Bronchial epithelial cell (primary cell): ENCODE measurements around the gene FBXL17. TPM values are rescaled to one million over a fixed set of nuclear protein-coding genes. Genes with fewer than 3 reads are reported as not detected.

ENCODE experiments used
- DNase-seq: peaks from one replicate; pipeline ENCODE4 v3.0.0-alpha.2; 2010; ENCODE audit warnings: low read depth
- FAIRE-seq: peaks from 2 replicates; lab custom pipeline; 2011; peaks lifted over from hg19 to GRCh38; lab: Jason Lieb, UNC
- H3K27me3 ChIP-seq: 2 replicates; pipeline ENCODE4 v1.5.1; 2011; ENCODE audit warnings: low read length; ENCODE audit not compliant: control insufficient read depth, insufficient read depth
- H3K36me3 ChIP-seq: 2 replicates; pipeline ENCODE4 v1.5.1; 2011; ENCODE audit warnings: low read length; ENCODE audit not compliant: control insufficient read depth, insufficient read depth
- H3K4me3 ChIP-seq: 2 replicates; pipeline ENCODE4 v1.5.1; 2011; ENCODE audit warnings: mild to moderate bottlenecking, low read depth, low read length, control low read depth
- CTCF ChIP-seq: IDR thresholded peaks from 2 replicates; pipeline ENCODE4 v1.5.1; 2011; ENCODE audit warnings: mild to moderate bottlenecking, moderate library complexity, low read length, control low read depth, inconsistent platforms; ENCODE audit not compliant: insufficient read depth, severe bottlenecking
- total RNA-seq: library from RNA; depleted of rRNA; stranded (reverse); fragments of >200 nt; gene quantifications from 2 replicates; pipeline ENCODE4 v1.2.1, GENCODE V29; 2014

Gene FBXL17
- total RNA-seq, 1 donor from 2014 or later: 6.6 TPM

- H3K4me3 ChIP-seq: no peak overlapping the region
- no peak for TF ChIP-seq CTCF
- DNase-seq (no peak), FAIRE-seq (no peak)
- H3K36me3 ChIP-seq: no peaks in the 10 kb centered on the region
- no peaks in the 10 kb centered on the region for H3K27me3 ChIP-seq
These were observed 298.7 kb downstream of the FBXL17 start for GRCh38 chr5:108083232-108083631.

- H3K27me3 ChIP-seq: no peaks in the 10 kb centered on the region
- FAIRE-seq: no peak
- TF ChIP-seq CTCF: no peak
- no peak overlapping the region for H3K4me3 ChIP-seq
- H3K36me3 ChIP-seq: no peaks in the 10 kb centered on the region
- DNase-seq: no peak
These were observed 300.2 kb downstream of the FBXL17 start for GRCh38 chr5:108081707-108082106.

GRCh38 chr5:108079753-108080152 lies 302.1 kb downstream of the FBXL17 start:
- Histone ChIP-seq H3K27me3 (no peaks in the 10 kb centered on the region), H3K36me3 (no peaks in the 10 kb centered on the region), H3K4me3 (no peak overlapping the region)
- DNase-seq (no peak), FAIRE-seq (no peak)
- no peak for TF ChIP-seq CTCF

GRCh38 chr5:108078882-108079281 lies 303.0 kb downstream of the FBXL17 start:
- TF ChIP-seq CTCF: no peak
- Histone ChIP-seq H3K36me3 (no peaks in the 10 kb centered on the region), H3K27me3 (no peaks in the 10 kb centered on the region), H3K4me3 (no peak overlapping the region)
- FAIRE-seq (no peak), DNase-seq (no peak)

- no peak for TF ChIP-seq CTCF
- H3K4me3 ChIP-seq: no peak overlapping the region
- no peaks in the 10 kb centered on the region for H3K27me3 ChIP-seq
- FAIRE-seq (no peak), DNase-seq (no peak)
- H3K36me3 ChIP-seq: no peaks in the 10 kb centered on the region
These were observed 303.6 kb downstream of the FBXL17 start for GRCh38 chr5:108078345-108078744.

- DNase-seq (no peak), FAIRE-seq (no peak)
- Histone ChIP-seq H3K4me3 (no peak overlapping the region), H3K27me3 (no peaks in the 10 kb centered on the region), H3K36me3 (no peaks in the 10 kb centered on the region)
- TF ChIP-seq CTCF: no peak
These were observed 307.3 kb downstream of the FBXL17 start for GRCh38 chr5:108074626-108075025.
